RWPE1 (cell line): ENCODE results near the gene HLA-DPA1.

Source experiments
- CTCF ChIA-PET: fragments of 350-600 bp; sonication (Branson Sonifier 250); formaldehyde crosslinking; extraction: SDS; loops from one replicate; lab custom pipeline; 2021; lab: Yijun Ruan, JAX
- POLR2A ChIA-PET: fragments of 400-600 bp; formaldehyde crosslinking; extraction: SDS; loops from one replicate; lab custom pipeline; 2020; ENCODE audit warnings: antibody characterized with exemption; ENCODE audit not compliant: low non-redundant PET; lab: Yijun Ruan, JAX
- DNase-seq: peaks from one replicate; pipeline ENCODE4 v3.0.0; 2012; ENCODE audit warnings: low spot score
- H3K27ac ChIP-seq: fragments of 450-650 bp; 2 replicates; pipeline ENCODE4 v1.5.1; 2017
- CTCF ChIP-seq: fragments of 450-650 bp; conservative IDR thresholded peaks from 2 replicates; pipeline ENCODE4 v1.5.1; 2017; ENCODE audit warnings: low read depth, mild to moderate bottlenecking

The HLA-DPA1 gene

GRCh38 chr6:33076406-33076934 is 3.0 kb upstream of the HLA-DPA1 start:
- no peak for TF ChIP-seq CTCF
- no peak for DNase-seq
- ChIA-PET CTCF (no interaction called here), POLR2A (no interaction called here)
- H3K27ac ChIP-seq: no peak overlapping the region

GRCh38 chr6:33075568-33076405 is 2.3 kb upstream of the HLA-DPA1 start, which contains the start of gene HLA-DPB1:
TSS of gene HLA-DPB1 (plus strand) at chr6:33075990. CDS start at chr6:33076042, 52 bp downstream.
- ChIA-PET CTCF (interaction anchor here (0.5 kb wide), 1 partner anchor 388 kb away, joined by 3 read pairs; no protein-coding TSS in a partner anchor), POLR2A (no interaction called here)
- peak; percentile 78 for DNase-seq
- no peak for TF ChIP-seq CTCF
- no peak within 1 kb of the TSS for H3K27ac ChIP-seq

- no peak for TF ChIP-seq CTCF
- no peak for DNase-seq
- ChIA-PET POLR2A (no interaction called here), CTCF (interaction anchor here (0.5 kb wide), 1 partner anchor 388 kb away, joined by 3 read pairs; no protein-coding TSS in a partner anchor)
- H3K27ac ChIP-seq: no peak overlapping the region
Measured at GRCh38 chr6:33075208-33075567, 1.7 kb upstream of the HLA-DPA1 start.

- no peak for DNase-seq
- ChIA-PET CTCF (interaction anchor here (0.6 kb wide), 1 partner anchor 273 kb away, joined by 3 read pairs; no protein-coding TSS in a partner anchor), POLR2A (no interaction called here)
- no peak for TF ChIP-seq CTCF
- H3K27ac ChIP-seq: no peak overlapping the region
Measured at GRCh38 chr6:33072508-33073100, 845 bp downstream of the HLA-DPA1 start.

- no peak for TF ChIP-seq CTCF
- POLR2A ChIA-PET: no interaction called here
- no peak overlapping the region for H3K27ac ChIP-seq
- CTCF ChIA-PET: no interaction called here
- DNase-seq: no peak
Measured at GRCh38 chr6:33071569-33071968, 1.9 kb downstream of the HLA-DPA1 start.

- ChIA-PET POLR2A (no interaction called here), CTCF (no interaction called here)
- H3K27ac ChIP-seq: no peak overlapping the region
- DNase-seq: no peak
- TF ChIP-seq CTCF: no peak
Measured at GRCh38 chr6:33070909-33071308, 2.5 kb downstream of the HLA-DPA1 start.
